H1 (cell line): Measurements from ENCODE around the gene TFF1. TPM values are rescaled to one million over a fixed set of nuclear protein-coding genes. Genes with fewer than 3 reads are reported as not detected.

ENCODE experiments used
- BRCA1 ChIP-seq: IDR thresholded peaks from 2 replicates; pipeline ENCODE4 v1.6.1; 2012; ENCODE audit warnings: low read depth, low read length, improper control_type of control experiment
- CHD7 ChIP-seq: fragments of 300-600 bp; sonication (generic); IDR thresholded peaks from 2 replicates; pipeline ENCODE4 v1.7.1; 2012; ENCODE audit warnings: low read length, moderate library complexity, mild to moderate bottlenecking, inconsistent platforms; ENCODE audit not compliant: insufficient replicate concordance
- MAX ChIP-seq: IDR thresholded peaks from 2 replicates; pipeline ENCODE4 v1.6.1; 2012; ENCODE audit warnings: inconsistent platforms
- polyA plus RNA-seq, 7 experiments: library from polyadenylated mRNA; depleted of rRNA in 3 of 7; stranded (reverse) in 5 of 7; unstranded in 2 of 7; fragments of >200 nt in 5 of 7; fragments of 200-250 nt in 2 of 7; gene quantifications; 1 replicate in 5 of 7; 2 replicates in 1 of 7; 4 replicates in 1 of 7; pipeline versions ENCODE4 v1.2.1 to v1.2.3, GENCODE V29; 2011 to 2013; ENCODE audit warnings: missing spikeins in 2 of 7, mixed read lengths in 2 of 7
- total RNA-seq: library from RNA; stranded (reverse); fragmentation: NEBNext Ultra II Directional; extraction: Animal tissue kit (Norgen Biotek cat#: 25700); gene quantifications from 2 replicates; pipeline ENCODE4 v1.2.1, GENCODE V29; 2021

Gene TFF1
- total and polyA plus RNA-seq, 2 of the 8 experiments (the other 6 are each of a cell fraction or from before 2014, with no cell fraction given) = not detected

- TF ChIP-seq CHD7 = no peak
- no peak for TF ChIP-seq BRCA1
- TF ChIP-seq MAX = no peak
- TF ChIP-seq, all 59 proteins: peak for 0
Observed at GRCh38 chr21:42353623-42354022, 12.7 kb downstream of the TFF1 start (continued).
